ENCODE measurements around the gene PRKACG. TPM values are rescaled to one million over a fixed set of nuclear protein-coding genes. Genes with fewer than 3 reads are reported as not detected.

PRKACG gene
- total RNA-seq, 4 donors from 2014 or later, result not detected

- Histone ChIP-seq H3K4me1 (no peaks in the 10 kb centered on the region), H3K4me3 (no peak overlapping the region), H3K9me3 (no peaks in the 10 kb centered on the region), H3K36me3 (no peaks in the 10 kb centered on the region), H3K27me3 (no peaks in the 10 kb centered on the region), H3K27ac (no peak overlapping the region)
- TF ChIP-seq EP300 (IDR thresholded peaks at IDR 0.05) (no peak), POLR2A (IDR thresholded peaks at IDR 0.05) (no peak)
- TF ChIP-seq, protein P1, sequence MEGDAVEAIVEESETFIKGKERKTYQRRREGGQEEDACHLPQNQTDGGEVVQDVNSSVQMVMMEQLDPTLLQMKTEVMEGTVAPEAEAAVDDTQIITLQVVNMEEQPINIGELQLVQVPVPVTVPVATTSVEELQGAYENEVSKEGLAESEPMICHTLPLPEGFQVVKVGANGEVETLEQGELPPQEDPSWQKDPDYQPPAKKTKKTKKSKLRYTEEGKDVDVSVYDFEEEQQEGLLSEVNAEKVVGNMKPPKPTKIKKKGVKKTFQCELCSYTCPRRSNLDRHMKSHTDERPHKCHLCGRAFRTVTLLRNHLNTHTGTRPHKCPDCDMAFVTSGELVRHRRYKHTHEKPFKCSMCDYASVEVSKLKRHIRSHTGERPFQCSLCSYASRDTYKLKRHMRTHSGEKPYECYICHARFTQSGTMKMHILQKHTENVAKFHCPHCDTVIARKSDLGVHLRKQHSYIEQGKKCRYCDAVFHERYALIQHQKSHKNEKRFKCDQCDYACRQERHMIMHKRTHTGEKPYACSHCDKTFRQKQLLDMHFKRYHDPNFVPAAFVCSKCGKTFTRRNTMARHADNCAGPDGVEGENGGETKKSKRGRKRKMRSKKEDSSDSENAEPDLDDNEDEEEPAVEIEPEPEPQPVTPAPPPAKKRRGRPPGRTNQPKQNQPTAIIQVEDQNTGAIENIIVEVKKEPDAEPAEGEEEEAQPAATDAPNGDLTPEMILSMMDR (IDR thresholded peaks at IDR 0.05), result no peak
- WGBS, 2 donors, result 89 to 94% methylated on average over 2 of the region's 2 CpGs
- no peak for DNase-seq (ENCODE audit: low spot score in 2 of 2)
These were observed 14.8 kb upstream of the PRKACG start for GRCh38 chr9:69028754-69029153.

DNA sequence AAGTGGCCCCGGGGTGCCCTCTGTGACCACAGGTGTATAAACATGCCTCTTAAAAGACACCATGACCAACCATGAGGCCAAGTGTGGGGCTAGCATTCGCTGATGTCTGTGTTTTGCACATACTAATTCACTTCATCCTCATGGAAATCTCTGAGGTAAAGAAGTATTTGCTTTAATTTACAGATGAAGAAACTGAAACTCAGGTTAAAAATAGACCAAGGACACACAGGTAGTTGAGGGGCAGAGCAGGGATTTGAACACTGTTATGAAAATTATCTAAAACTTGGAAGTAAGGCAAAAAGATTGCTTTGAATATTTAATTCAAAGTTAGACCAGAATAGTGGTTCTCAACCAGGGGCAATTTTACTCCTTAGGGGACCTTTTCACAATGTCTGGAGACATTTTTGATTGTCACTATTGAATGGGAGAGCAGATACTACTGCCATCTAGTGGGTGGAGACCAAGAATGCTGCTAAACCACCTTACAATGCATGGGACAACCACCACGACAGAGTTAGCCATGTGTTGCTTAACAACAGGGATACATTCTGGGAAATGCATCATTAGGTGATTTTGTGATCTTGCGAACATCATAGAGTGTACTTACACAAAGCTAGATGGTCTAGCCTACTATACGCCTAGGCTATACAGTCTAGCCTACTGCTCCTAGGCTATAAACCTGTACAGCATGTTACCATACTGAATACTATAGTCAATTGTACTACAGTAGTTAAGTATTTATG, 13.6 kb upstream of the PRKACG start:
- TF ChIP-seq, protein P1 (IDR thresholded peaks at IDR 0.05), result peak; percentile 54 to 66 (median 63)
- TF ChIP-seq EP300 (IDR thresholded peaks at IDR 0.05), result no peak
- 60 to 61% methylated on average over 5 of the region's 5 CpGs for WGBS, 2 donors
- no peaks in the 10 kb centered on the region for H3K36me3 ChIP-seq
- H3K4me1 ChIP-seq, result no peaks in the 10 kb centered on the region
- H3K27ac ChIP-seq, result no peak overlapping the region
- H3K4me3 ChIP-seq, result no peak overlapping the region
- peak in 1 of 2 donors; percentile 45 for DNase-seq (ENCODE audit: low spot score in 2 of 2)
- H3K27me3 ChIP-seq, result peaks cover 0 to 5% of the 10 kb centered on the region in 2 donors
- no peaks in the 10 kb centered on the region for H3K9me3 ChIP-seq

- Histone ChIP-seq H3K36me3 (no peaks in the 10 kb centered on the region), H3K27ac (no peak overlapping the region), H3K4me3 (no peak overlapping the region), H3K4me1 (no peaks in the 10 kb centered on the region), H3K9me3 (no peaks in the 10 kb centered on the region), H3K27me3 (peaks cover 0 to 5% of the 10 kb centered on the region in 2 donors)
- TF ChIP-seq EP300 (IDR thresholded peaks at IDR 0.05), result no peak
- no peak for TF ChIP-seq POLR2A (IDR thresholded peaks at IDR 0.05)
- TF ChIP-seq, protein P1 (IDR thresholded peaks at IDR 0.05), result no peak
- DNase-seq (ENCODE audit: low spot score in 2 of 2), result no peak
- 56 to 57% methylated on average over 7 of the region's 7 CpGs for WGBS, 2 donors
These were observed 9.7 kb upstream of the PRKACG start for GRCh38 chr9:69023650-69024049.

DNA sequence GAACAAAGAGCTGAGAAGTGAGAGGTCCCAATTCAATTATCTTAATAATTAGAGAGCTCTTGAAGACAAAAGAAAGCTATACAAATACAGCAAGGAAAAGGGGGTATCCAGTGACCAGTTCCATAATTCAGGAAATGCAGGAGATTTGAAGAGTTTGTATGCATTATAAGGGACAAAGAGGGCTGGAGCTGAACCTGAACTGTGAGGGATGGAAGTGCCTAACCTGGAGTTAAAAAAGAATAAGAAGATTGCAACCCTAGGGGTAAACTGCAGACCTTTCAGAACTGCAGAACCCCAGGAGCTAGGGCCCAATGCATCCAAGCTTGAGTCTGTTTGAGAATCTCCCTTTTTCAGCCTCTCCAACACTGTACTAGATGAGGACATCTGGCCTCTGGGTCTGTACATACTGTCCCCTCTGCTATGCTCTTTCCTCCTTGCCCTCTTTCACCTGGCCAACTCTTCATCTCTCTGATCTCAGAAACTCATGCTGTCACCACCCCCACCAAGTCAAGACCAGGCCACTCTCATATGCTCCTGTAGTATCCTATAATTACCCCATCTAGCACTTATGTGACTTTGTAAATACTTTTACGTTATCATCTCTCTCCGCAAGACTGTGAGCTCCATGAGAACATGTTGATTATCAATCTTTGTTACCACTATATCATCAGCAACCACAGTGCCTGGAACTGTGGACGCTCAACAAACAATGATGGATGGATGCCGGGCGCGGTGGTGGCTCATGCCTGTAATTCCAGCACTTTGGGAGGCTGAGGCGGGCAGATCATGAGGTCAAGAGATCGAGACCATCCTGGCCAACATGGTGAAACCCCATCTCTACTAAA, 6.6 kb upstream of the PRKACG start:
- peaks cover 0 to 4% (median 0%) of the 10 kb centered on the region in 4 donors for H3K4me1 ChIP-seq
- H3K27me3 ChIP-seq, result peaks cover 0 to 5% of the 10 kb centered on the region in 2 donors
- H3K4me3 ChIP-seq, result no peak overlapping the region
- no peaks in the 10 kb centered on the region for H3K36me3 ChIP-seq
- WGBS, 2 donors, result 93 to 96% methylated on average over 8 of the region's 8 CpGs
- no peak overlapping the region for H3K27ac ChIP-seq
- no peak for TF ChIP-seq POLR2A (IDR thresholded peaks at IDR 0.05)
- TF ChIP-seq EP300 (IDR thresholded peaks at IDR 0.05), result no peak
- TF ChIP-seq, protein P1 (IDR thresholded peaks at IDR 0.05), result no peak
- H3K9me3 ChIP-seq, result no peaks in the 10 kb centered on the region
- no peak for DNase-seq (ENCODE audit: low spot score in 2 of 2)

GRCh38 chr9:69019808-69020207, 5.9 kb upstream of the PRKACG start:
- DNase-seq (ENCODE audit: low spot score in 2 of 2), result no peak
- H3K27me3 ChIP-seq, result peaks cover 0 to 5% of the 10 kb centered on the region in 2 donors
- no peak overlapping the region for H3K27ac ChIP-seq
- no peaks in the 10 kb centered on the region for H3K9me3 ChIP-seq
- H3K4me3 ChIP-seq, result no peak overlapping the region
- 62 to 65% methylated on average over 3 of the region's 3 CpGs for WGBS, 2 donors
- TF ChIP-seq POLR2A (IDR thresholded peaks at IDR 0.05), result no peak
- TF ChIP-seq, protein P1 (IDR thresholded peaks at IDR 0.05), result no peak
- no peak for TF ChIP-seq EP300 (IDR thresholded peaks at IDR 0.05)
- H3K4me1 ChIP-seq, result peaks cover 0 to 4% (median 0%) of the 10 kb centered on the region in 4 donors
- H3K36me3 ChIP-seq, result no peaks in the 10 kb centered on the region

Data from tibial nerve (tissue), 4 donors.